ENCODE measurements around the gene GBX1. TPM values are rescaled to one million over a fixed set of nuclear protein-coding genes. Genes with fewer than 3 reads are reported as not detected.

Gene GBX1
- total and polyA plus RNA-seq, 2 donors (not counting 3 experiments of a cell fraction or from before 2014, with no cell fraction given) = not detected

GRCh38 chr7:151168003-151168786 is 701 bp upstream of the GBX1 start:
- FAIRE-seq = no peak
- POLR2A ChIA-PET = no interaction called here
- H3K9ac ChIP-seq (replicated peaks; ENCODE audit: extremely low read depth, insufficient read depth, low read length) = no peak overlapping the region

More at GRCh38 chr7:151168003-151168786, 701 bp upstream of the GBX1 start:
- Histone ChIP-seq H3K36me3 (ENCODE audit: control insufficient read depth in 2 of 2, extremely low read depth in 1 of 2, insufficient read depth in 2 of 2, low read length in 2 of 2) (no peaks in the 10 kb centered on the region), H3K79me2 (ENCODE audit: control insufficient read depth, insufficient read depth, low read length) (no peaks in the 10 kb centered on the region), H3K4me3 (replicated peaks in 1 of 3; ENCODE audit: insufficient read depth in 1 of 3, low read depth in 1 of 3, low read length in 3 of 3) (peak overlapping the region; percentile 16 to 29 (median 26)), H2AFZ (ENCODE audit: low read depth, low read length) (peak overlapping the region; percentile 53), H3K9me1 (replicated peaks; ENCODE audit: control insufficient read depth, extremely low read depth, insufficient read depth, low read length) (no peaks in the 10 kb centered on the region), H3K27ac (ENCODE audit: insufficient read depth, low read depth, low read length) (no peak overlapping the region), H3K4me1 (ENCODE audit: control insufficient read depth, extremely low read depth, insufficient read depth, low read length) (peaks cover 6% of the 10 kb centered on the region), H3K9me3 (replicated peaks; ENCODE audit: control insufficient read depth, insufficient read depth, low read length) (no peaks in the 10 kb centered on the region), H3K4me2 (ENCODE audit: insufficient read depth, low read length) (peak overlapping the region; percentile 65), H4K20me1 (replicated peaks; ENCODE audit: control insufficient read depth, extremely low read depth, insufficient read depth, low read length) (no peaks in the 10 kb centered on the region), H3K27me3 (ENCODE audit: control insufficient read depth in 2 of 2, insufficient read depth in 2 of 2, low read length in 2 of 2) (peaks cover 43 to 65% of the 10 kb centered on the region in 2 experiments)
- intact Hi-C loops (cut with micrococcal nuclease) = no loop called here
- CTCF ChIA-PET = interaction anchor here (0.9 to 1.9 kb wide), 6 partner anchors 11 to 179 kb away, joined by 3 to 5 read pairs (median 4); no protein-coding TSS in a partner anchor
- TF ChIP-seq GATA2 (IDR thresholded peaks at IDR 0.05; ENCODE audit: insufficient read depth, insufficient read length, low read depth, low read length) (no peak), FOS (IDR thresholded peaks at IDR 0.05; ENCODE audit: borderline replicate concordance, insufficient read depth, low read length) (no peak), POLR2AphosphoS5 (IDR thresholded peaks at IDR 0.05; ENCODE audit: insufficient read depth, low read depth, low read length) (no peak), MYC (IDR thresholded peaks at IDR 0.05; ENCODE audit: low read depth, low read length) (no peak), POLR2A (IDR thresholded peaks at IDR 0.05; ENCODE audit: low read depth, low read length) (no peak), EZH2 (IDR thresholded peaks at IDR 0.05; ENCODE audit: borderline replicate concordance, low read depth, low read length, severe bottlenecking) (peak; percentile 43), JUN (IDR thresholded peaks at IDR 0.05; ENCODE audit: borderline replicate concordance, insufficient read depth, insufficient read length, low read depth) (no peak)
- TF ChIP-seq, protein P1, sequence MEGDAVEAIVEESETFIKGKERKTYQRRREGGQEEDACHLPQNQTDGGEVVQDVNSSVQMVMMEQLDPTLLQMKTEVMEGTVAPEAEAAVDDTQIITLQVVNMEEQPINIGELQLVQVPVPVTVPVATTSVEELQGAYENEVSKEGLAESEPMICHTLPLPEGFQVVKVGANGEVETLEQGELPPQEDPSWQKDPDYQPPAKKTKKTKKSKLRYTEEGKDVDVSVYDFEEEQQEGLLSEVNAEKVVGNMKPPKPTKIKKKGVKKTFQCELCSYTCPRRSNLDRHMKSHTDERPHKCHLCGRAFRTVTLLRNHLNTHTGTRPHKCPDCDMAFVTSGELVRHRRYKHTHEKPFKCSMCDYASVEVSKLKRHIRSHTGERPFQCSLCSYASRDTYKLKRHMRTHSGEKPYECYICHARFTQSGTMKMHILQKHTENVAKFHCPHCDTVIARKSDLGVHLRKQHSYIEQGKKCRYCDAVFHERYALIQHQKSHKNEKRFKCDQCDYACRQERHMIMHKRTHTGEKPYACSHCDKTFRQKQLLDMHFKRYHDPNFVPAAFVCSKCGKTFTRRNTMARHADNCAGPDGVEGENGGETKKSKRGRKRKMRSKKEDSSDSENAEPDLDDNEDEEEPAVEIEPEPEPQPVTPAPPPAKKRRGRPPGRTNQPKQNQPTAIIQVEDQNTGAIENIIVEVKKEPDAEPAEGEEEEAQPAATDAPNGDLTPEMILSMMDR (IDR thresholded peaks at IDR 0.05; ENCODE audit: extremely low read depth in 1 of 2, insufficient read depth in 1 of 2, low read depth in 1 of 2, low read length in 2 of 2) = peak; percentile 66 to 79
- TF ChIP-seq, protein P2, sequence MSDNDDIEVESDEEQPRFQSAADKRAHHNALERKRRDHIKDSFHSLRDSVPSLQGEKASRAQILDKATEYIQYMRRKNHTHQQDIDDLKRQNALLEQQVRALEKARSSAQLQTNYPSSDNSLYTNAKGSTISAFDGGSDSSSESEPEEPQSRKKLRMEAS (IDR thresholded peaks at IDR 0.05; ENCODE audit: insufficient read depth, insufficient read length) = no peak
- DNase-seq (ENCODE audit: low read depth, low spot score) = no peak
- BruUV-seq (replicated peaks) = no TSS peak
- dilution Hi-C loops (cut with MboI; ENCODE audit: extremely low pct_ligation_motif_present, low sequenced_read_pairs) = no loop called here

Measured in endothelial cell of umbilical vein (primary cell).